Measurements from ENCODE around the gene BSN. TPM values are rescaled to one million over a fixed set of nuclear protein-coding genes. Genes with fewer than 3 reads are reported as not detected.

BSN gene
- total RNA-seq, 1 experiment from 2014 or later = 0.92 TPM

GRCh38 chr3:49668861-49669260, 114.6 kb downstream of the BSN start:
- H3K9me3 Mint-ChIP-seq (ENCODE audit: low read depth, unreplicated experiment) = no peaks in the 10 kb centered on the region
- no peak overlapping the region for H3K27ac Mint-ChIP-seq (ENCODE audit: unreplicated experiment)
- no peak for TF ChIP-seq CTCF (IDR thresholded peaks at IDR 0.05; ENCODE audit: unreplicated experiment)
- H3K27me3 Mint-ChIP-seq (ENCODE audit: unreplicated experiment) = no peaks in the 10 kb centered on the region
- H3K36me3 Mint-ChIP-seq (ENCODE audit: insufficient read depth, unreplicated experiment) = peaks cover 12% of the 10 kb centered on the region
- CTCF ChIA-PET = interaction anchor here (0.6 to 1.4 kb wide), 2 partner anchors 129 to 222 kb away, joined by 7 to 9 read pairs; no protein-coding TSS in a partner anchor
- no peak overlapping the region for H3K4me3 Mint-ChIP-seq (ENCODE audit: low read depth, unreplicated experiment)
- peak; percentile 19 for DNase-seq
- BruUV-seq (replicated peaks) = no TSS peak
- peaks cover 30% of the 10 kb centered on the region for H3K4me1 Mint-ChIP-seq (ENCODE audit: low read depth, unreplicated experiment)
- intact Hi-C loops (cut with micrococcal nuclease; ENCODE audit: unreplicated experiment) = no loop called here

GRCh38 chr3:49669352-49669751, 115.1 kb downstream of the BSN start:
- DNase-seq = no peak
- no peak for TF ChIP-seq CTCF (IDR thresholded peaks at IDR 0.05; ENCODE audit: unreplicated experiment)
- peaks cover 16% of the 10 kb centered on the region for H3K36me3 Mint-ChIP-seq (ENCODE audit: insufficient read depth, unreplicated experiment)
- no TSS peak for BruUV-seq (replicated peaks)
- no peaks in the 10 kb centered on the region for H3K27me3 Mint-ChIP-seq (ENCODE audit: unreplicated experiment)
- H3K4me1 Mint-ChIP-seq (ENCODE audit: low read depth, unreplicated experiment) = peaks cover 30% of the 10 kb centered on the region
- CTCF ChIA-PET = interaction anchor here (0.6 to 1.4 kb wide), 2 partner anchors 129 to 222 kb away, joined by 7 to 9 read pairs; no protein-coding TSS in a partner anchor
- H3K9me3 Mint-ChIP-seq (ENCODE audit: low read depth, unreplicated experiment) = no peaks in the 10 kb centered on the region
- intact Hi-C loops (cut with micrococcal nuclease; ENCODE audit: unreplicated experiment) = no loop called here
- no peak overlapping the region for H3K27ac Mint-ChIP-seq (ENCODE audit: unreplicated experiment)
- no peak overlapping the region for H3K4me3 Mint-ChIP-seq (ENCODE audit: low read depth, unreplicated experiment)

- intact Hi-C loops (cut with micrococcal nuclease; ENCODE audit: unreplicated experiment) = loop anchor here (2.0 to 5.0 kb wide), 2 partner anchors 204 to 216 kb away; no protein-coding TSS in a partner anchor
- no peaks in the 10 kb centered on the region for H3K27me3 Mint-ChIP-seq (ENCODE audit: unreplicated experiment)
- CTCF ChIA-PET = interaction anchor here (3.5 kb wide), 1 partner anchor 131 kb away, joined by 102 read pairs; no protein-coding TSS in a partner anchor
- TF ChIP-seq CTCF (IDR thresholded peaks at IDR 0.05; ENCODE audit: unreplicated experiment) = no peak
- peak overlapping the region; percentile 64 for H3K27ac Mint-ChIP-seq (ENCODE audit: unreplicated experiment)
- no TSS peak for BruUV-seq (replicated peaks)
- DNase-seq = no peak
- peaks cover 41% of the 10 kb centered on the region for H3K4me1 Mint-ChIP-seq (ENCODE audit: low read depth, unreplicated experiment)
- peaks cover 28% of the 10 kb centered on the region for H3K36me3 Mint-ChIP-seq (ENCODE audit: insufficient read depth, unreplicated experiment)
- no peak overlapping the region for H3K4me3 Mint-ChIP-seq (ENCODE audit: low read depth, unreplicated experiment)
- no peaks in the 10 kb centered on the region for H3K9me3 Mint-ChIP-seq (ENCODE audit: low read depth, unreplicated experiment)
Observed at GRCh38 chr3:49670940-49671290, 116.6 kb downstream of the BSN start.

- Mint-ChIP-seq H3K4me3 (ENCODE audit: low read depth, unreplicated experiment) (no peak overlapping the region), H3K36me3 (ENCODE audit: insufficient read depth, unreplicated experiment) (peaks cover 30% of the 10 kb centered on the region), H3K9me3 (ENCODE audit: low read depth, unreplicated experiment) (no peaks in the 10 kb centered on the region), H3K27ac (ENCODE audit: unreplicated experiment) (peak overlapping the region; percentile 64), H3K4me1 (ENCODE audit: low read depth, unreplicated experiment) (peaks cover 42% of the 10 kb centered on the region), H3K27me3 (ENCODE audit: unreplicated experiment) (no peaks in the 10 kb centered on the region)
- peak; percentile 84 for DNase-seq
- no TSS peak for BruUV-seq (replicated peaks)
- CTCF ChIA-PET = interaction anchor here (0.5 to 3.5 kb wide), 8 partner anchors 101 to 222 kb away, joined by 3 to 102 read pairs (median 6); no protein-coding TSS in a partner anchor
- peak; percentile 78 for TF ChIP-seq CTCF (IDR thresholded peaks at IDR 0.05; ENCODE audit: unreplicated experiment)
- intact Hi-C loops (cut with micrococcal nuclease; ENCODE audit: unreplicated experiment) = loop anchor here (2.0 to 5.0 kb wide), 2 partner anchors 204 to 217 kb away; no protein-coding TSS in a partner anchor
Observed at GRCh38 chr3:49671291-49672288, 117.3 kb downstream of the BSN start.
